H9 (cell line): ENCODE results near the gene TEKT5. TPM values are rescaled to one million over a fixed set of nuclear protein-coding genes. Genes with fewer than 3 reads are reported as not detected.

Source experiments
- DNase-seq: peaks from one replicate; pipeline ENCODE4 v3.0.0-alpha.2; 2017
- H2AFZ ChIP-seq: one replicate; pipeline ENCODE4 v1.6.1; 2013; ENCODE audit warnings: mild to moderate bottlenecking, low read length, control low read depth, moderate library complexity
- H2AK5ac ChIP-seq: 2 replicates; pipeline ENCODE4 v1.6.1; 2013; ENCODE audit warnings: low read length, control low read depth, mixed read lengths; ENCODE audit not compliant: insufficient read length
- H2BK120ac ChIP-seq: one replicate; pipeline ENCODE4 v1.6.1; 2013; ENCODE audit warnings: low read depth, mild to moderate bottlenecking, low read length, control low read depth, inconsistent platforms; ENCODE audit not compliant: poor library complexity, severe bottlenecking
- H2BK12ac ChIP-seq: 2 replicates; pipeline ENCODE4 v1.6.1; 2013; ENCODE audit warnings: low read length, control low read depth, mixed read lengths, low read depth; ENCODE audit not compliant: insufficient read length
- H2BK15ac ChIP-seq: 2 replicates; pipeline ENCODE4 v1.6.1; 2013; ENCODE audit warnings: low read depth, low read length, control low read depth
- H2BK20ac ChIP-seq: one replicate; pipeline ENCODE4 v1.6.1; 2013; ENCODE audit warnings: low read depth, mild to moderate bottlenecking, low read length, control low read depth, inconsistent platforms; ENCODE audit not compliant: poor library complexity, severe bottlenecking
- H2BK5ac ChIP-seq: 2 replicates; pipeline ENCODE4 v1.6.1; 2013; ENCODE audit warnings: low read length, control low read depth, mixed read lengths; ENCODE audit not compliant: insufficient read length
- H3K14ac ChIP-seq: 2 replicates; pipeline ENCODE4 v1.6.1; 2013; ENCODE audit warnings: low read length, control low read depth; ENCODE audit not compliant: insufficient read depth
- H3K18ac ChIP-seq: 2 replicates; pipeline ENCODE4 v1.6.1; 2013; ENCODE audit warnings: low read depth, mild to moderate bottlenecking, mixed read lengths, low read length, control low read depth; ENCODE audit not compliant: insufficient read length
- H3K23ac ChIP-seq: 2 replicates; pipeline ENCODE4 v1.6.1; 2013; ENCODE audit warnings: low read length, control low read depth, mixed read lengths, low read depth; ENCODE audit not compliant: insufficient read length
- H3K23me2 ChIP-seq: 2 replicates; pipeline ENCODE4 v1.6.1; 2013; ENCODE audit warnings: low read depth, mild to moderate bottlenecking, mixed read lengths, low read length, control low read depth; ENCODE audit not compliant: insufficient read length, poor library complexity, severe bottlenecking
- H3K27ac ChIP-seq: 2 replicates; pipeline ENCODE4 v1.5.1; 2013; ENCODE audit warnings: low read length, control low read depth, mixed read lengths, low read depth; ENCODE audit not compliant: insufficient read length
- H3K27me3 ChIP-seq: 2 replicates; pipeline ENCODE4 v1.6.1; 2013; ENCODE audit warnings: low read length, control low read depth, inconsistent platforms; ENCODE audit not compliant: insufficient read depth
- H3K4ac ChIP-seq: 2 replicates; pipeline ENCODE4 v1.6.1; 2013; ENCODE audit warnings: low read depth, mild to moderate bottlenecking, control low read depth, inconsistent platforms, low read length, moderate library complexity
- H3K4me1 ChIP-seq: 2 replicates; pipeline ENCODE4 v1.6.1; 2013; ENCODE audit warnings: low read length, control low read depth, inconsistent platforms; ENCODE audit not compliant: insufficient read depth
- H3K4me2 ChIP-seq: 2 replicates; pipeline ENCODE4 v1.6.1; 2013; ENCODE audit warnings: low read length, control low read depth, mixed read lengths; ENCODE audit not compliant: insufficient read length, insufficient read depth
- H3K56ac ChIP-seq: 2 replicates; pipeline ENCODE4 v1.6.1; 2013; ENCODE audit warnings: low read depth, mild to moderate bottlenecking, mixed read lengths, low read length, control low read depth; ENCODE audit not compliant: insufficient read length
- H3K79me1 ChIP-seq: 2 replicates; pipeline ENCODE4 v1.6.1; 2013; ENCODE audit warnings: low read depth, mild to moderate bottlenecking, moderate library complexity, low read length, control low read depth, inconsistent platforms; ENCODE audit not compliant: insufficient read depth, poor library complexity, severe bottlenecking
- H3K79me2 ChIP-seq: 2 replicates; pipeline ENCODE4 v1.6.1; 2013; ENCODE audit warnings: low read length, control low read depth, inconsistent platforms; ENCODE audit not compliant: insufficient read depth
- H3K9ac ChIP-seq: 2 replicates; pipeline ENCODE4 v1.6.1; 2013; ENCODE audit warnings: low read length, control low read depth, mixed read lengths; ENCODE audit not compliant: insufficient read length; ENCODE audit errors: extremely low read depth
- H3K9me3 ChIP-seq: one replicate; pipeline ENCODE4 v1.6.1; 2013; ENCODE audit warnings: low read depth, low read length, inconsistent platforms; ENCODE audit not compliant: control insufficient read depth
- H3T11ph ChIP-seq: one replicate; pipeline ENCODE4 v1.6.1; 2013; ENCODE audit warnings: mild to moderate bottlenecking, low read length, control low read depth, inconsistent platforms
- H4K20me1 ChIP-seq: one replicate; pipeline ENCODE4 v1.6.1; 2013; ENCODE audit not compliant: control insufficient read depth, insufficient read length, insufficient read depth
- H4K5ac ChIP-seq: 2 replicates; pipeline ENCODE4 v1.6.1; 2013; ENCODE audit warnings: low read depth, mild to moderate bottlenecking, mixed read lengths, low read length, control low read depth; ENCODE audit not compliant: insufficient read length
- H4K8ac ChIP-seq: replicated peaks from 2 replicates; pipeline ENCODE4 v1.6.1; 2013; ENCODE audit warnings: low read length, control low read depth, mixed read lengths, low read depth; ENCODE audit not compliant: insufficient read length
- H4K91ac ChIP-seq: 2 replicates; pipeline ENCODE4 v1.6.1; 2013; ENCODE audit warnings: low read depth, mild to moderate bottlenecking, moderate library complexity, mixed read lengths, low read length, control low read depth; ENCODE audit not compliant: insufficient read length
- H3K27ac Mint-ChIP-seq, 3 experiments: 2 replicates in 2 of 3; 3 replicates in 1 of 3; pipeline ENCODE4 v1.8.0; 2020 to 2021; ENCODE audit warnings: mixed read lengths in 3 of 3, mild to moderate bottlenecking in 1 of 3, moderate library complexity in 1 of 3
- H3K27me3 Mint-ChIP-seq: 2 replicates; pipeline ENCODE4 v1.8.0; 2021; ENCODE audit warnings: low read depth, mild to moderate bottlenecking, moderate library complexity, mixed read lengths
- H3K36me3 Mint-ChIP-seq, 3 experiments: 2 replicates in 2 of 3; 3 replicates in 1 of 3; pipeline ENCODE4 v1.8.0; 2020 to 2021; ENCODE audit warnings: low read depth in 3 of 3, mixed read lengths in 3 of 3; ENCODE audit not compliant: insufficient read depth in 1 of 3
- H3K4me1 Mint-ChIP-seq, 2 experiments: 2 replicates each; pipeline ENCODE4 v1.8.0; 2020; ENCODE audit warnings: mixed read lengths in 2 of 2
- H3K4me3 Mint-ChIP-seq, 2 experiments: 2 replicates in 1 of 2; 3 replicates in 1 of 2; pipeline ENCODE4 v1.8.0; 2020 to 2021; ENCODE audit warnings: mild to moderate bottlenecking in 2 of 2, mixed read lengths in 2 of 2, moderate library complexity in 1 of 2
- H3K9me3 Mint-ChIP-seq, 2 experiments: 2 replicates in 1 of 2; 3 replicates in 1 of 2; pipeline ENCODE4 v1.8.0; 2020; ENCODE audit warnings: mild to moderate bottlenecking in 2 of 2, mixed read lengths in 2 of 2, moderate library complexity in 1 of 2
- CTCF ChIP-seq: fragments of 200-600 bp; sonication (generic); conservative IDR thresholded peaks from 3 replicates; pipeline ENCODE4 v1.8.0; 2021; ENCODE audit warnings: antibody characterized with exemption, mild to moderate bottlenecking
- WGBS: extraction: QIAGEN DNeasy Blood & Tissue Kit; methylation state at CpG from one replicate; pipeline ENCODE4 v1.1.7; 2013; ENCODE audit warnings: missing lambda C conversion rate, low lambda C conversion rate, mixed read lengths; ENCODE audit not compliant: insufficient read length; ENCODE audit errors: extremely low coverage; 5-methylcytosine and 5-hydroxymethylcytosine counted together
- total RNA-seq: library from RNA; stranded (reverse); gene quantifications from 2 replicates; pipeline ENCODE4 v1.2.1, GENCODE V29; 2021

The TEKT5 gene
- total RNA-seq, 1 experiment from 2014 or later: 0.31 TPM

- Histone ChIP-seq H4K20me1 (no peaks in the 10 kb centered on the region), H3K79me1 (no peaks in the 10 kb centered on the region), H3K4me1 (no peaks in the 10 kb centered on the region; the same call in 1 of the 2 replicates), H4K5ac (no peak overlapping the region), H3K27me3 (no peaks in the 10 kb centered on the region), H3K4ac (no peak overlapping the region), H3K18ac (no peak overlapping the region), H3K23ac (no peak overlapping the region), H3K4me2 (no peak overlapping the region), H3K23me2 (no peaks in the 10 kb centered on the region), H2BK15ac (no peak overlapping the region), H3K27ac (no peak overlapping the region), H4K8ac (no peak overlapping the region), H3K56ac (no peak overlapping the region), H2AFZ (no peak overlapping the region), H3T11ph (no peak overlapping the region), H2BK5ac (no peak overlapping the region), H2BK12ac (no peak overlapping the region), H3K9ac (no peak overlapping the region), H2BK120ac (no peak overlapping the region), H3K79me2 (no peaks in the 10 kb centered on the region), H3K9me3 (no peaks in the 10 kb centered on the region), H2BK20ac (no peak overlapping the region), H4K91ac (no peak overlapping the region), H2AK5ac (no peak overlapping the region), H3K14ac (no peak overlapping the region)
- Mint-ChIP-seq H3K27ac (no peak overlapping the region), H3K9me3 (peaks cover 16 to 18% of the 10 kb centered on the region in 2 experiments), H3K36me3 (peaks cover 5 to 12% (median 8%) of the 10 kb centered on the region in 3 experiments), H3K4me1 (peaks cover 10 to 28% of the 10 kb centered on the region in 2 experiments), H3K4me3 (no peak overlapping the region), H3K27me3 (peaks cover 10% of the 10 kb centered on the region)
- WGBS: no CpG with 5 or more reads among the region's 4 CpGs
- DNase-seq: no peak
- TF ChIP-seq CTCF: no peak
These were observed 31.0 kb downstream of the TEKT5 start for GRCh38 chr16:10663744-10664143.
